Bone marrow (tissue), 2 donors: Measurements from ENCODE around the gene OR2V2.
A peak's percentile ranks its signal among the peaks of the same experiment; 100 is the strongest.
"Not testable (repeated sequence)": the region's sequence is repeated elsewhere in the genome, so short reads cannot be mapped to it uniquely, and the experiment has no call there.

Experiments used
- DNase-seq, 2 donors: peaks; one replicate each; lab custom pipeline; 2025; lab: John Stamatoyannopoulos, UW

The OR2V2 gene

GRCh38 chr5:181114844-181115778 is 32.3 kb upstream of the OR2V2 start:
- no peak for DNase-seq

- DNase-seq, result no peak
Observed at GRCh38 chr5:181118369-181118768, 29.0 kb upstream of the OR2V2 start.

GRCh38 chr5:181119105-181119504 is 28.3 kb upstream of the OR2V2 start:
- DNase-seq, result no peak

GRCh38 chr5:181120306-181120705 is 27.1 kb upstream of the OR2V2 start:
- DNase-seq, result no peak

- DNase-seq, result no peak
Observed at GRCh38 chr5:181120761-181121160, 26.6 kb upstream of the OR2V2 start.

- DNase-seq, result no peak
Observed at GRCh38 chr5:181121675-181122561, 25.5 kb upstream of the OR2V2 start.

GRCh38 chr5:181124526-181124925 is 22.9 kb upstream of the OR2V2 start:
- no peak for DNase-seq

GRCh38 chr5:181126841-181127240 is 20.5 kb upstream of the OR2V2 start:
- DNase-seq, result no peak

GRCh38 chr5:181127456-181127855 is 19.9 kb upstream of the OR2V2 start:
- no peak for DNase-seq

- DNase-seq, result no peak
Observed at GRCh38 chr5:181127907-181128626, 19.3 kb upstream of the OR2V2 start.

GRCh38 chr5:181129601-181130000 is 17.8 kb upstream of the OR2V2 start:
- DNase-seq, result no peak

- not testable (repeated sequence) for DNase-seq
Observed at GRCh38 chr5:181130081-181130480, 17.3 kb upstream of the OR2V2 start.

- no peak for DNase-seq
Observed at GRCh38 chr5:181130832-181131496, 16.4 kb upstream of the OR2V2 start, which contains the start of gene OR2V1. TSS of gene OR2V1 (minus strand) at chr5:181131169. CDS start at chr5:181125304, 5,865 bp downstream.

GRCh38 chr5:181131514-181131913 is 15.9 kb upstream of the OR2V2 start:
- no peak for DNase-seq

GRCh38 chr5:181133083-181133482 is 14.3 kb upstream of the OR2V2 start:
- no peak for DNase-seq

GRCh38 chr5:181133610-181134231 is 13.7 kb upstream of the OR2V2 start:
- DNase-seq, result peak; percentile 7 to 31

GRCh38 chr5:181134259-181134658 is 13.1 kb upstream of the OR2V2 start:
- DNase-seq, result no peak

GRCh38 chr5:181136361-181136955 is 10.9 kb upstream of the OR2V2 start:
- no peak for DNase-seq

- DNase-seq, result no peak
Observed at GRCh38 chr5:181138258-181138657, 9.1 kb upstream of the OR2V2 start.

- DNase-seq, result no peak
Observed at GRCh38 chr5:181140766-181141165, 6.6 kb upstream of the OR2V2 start.

GRCh38 chr5:181142054-181142453 is 5.3 kb upstream of the OR2V2 start:
- no peak for DNase-seq
